Sigmoid colon (tissue), 7 donors: ENCODE results near the gene NEK9. TPM values are rescaled to one million over a fixed set of nuclear protein-coding genes. Genes with fewer than 3 reads are reported as not detected.

Source experiments
- DNase-seq: peaks from one replicate; pipeline ENCODE4 v3.0.0-alpha.2; 2019
- H3K27ac ChIP-seq, 4 donors: fragments of 200-600 bp; sonication (generic); one replicate each; pipeline ENCODE4 v1.5.1; 2016 to 2019; ENCODE audit warnings: mild to moderate bottlenecking in 1 of 4
- H3K27me3 ChIP-seq, 3 donors: fragments of 200-600 bp; sonication (generic); one replicate each; pipeline ENCODE4 v1.5.1; 2019; ENCODE audit warnings: mild to moderate bottlenecking in 1 of 3
- H3K36me3 ChIP-seq, 4 donors: fragments of 200-600 bp; sonication (generic); one replicate each; pipeline ENCODE4 v1.5.1; 2016 to 2019
- H3K4me1 ChIP-seq, 4 donors: fragments of 200-600 bp; sonication (generic); one replicate each; pipeline ENCODE4 v1.5.1; 2017 to 2019
- H3K4me3 ChIP-seq, 4 donors: fragments of 200-600 bp; sonication (generic); one replicate each; pipeline ENCODE4 v1.5.1; 2017 to 2019; ENCODE audit warnings: mild to moderate bottlenecking in 2 of 4, moderate library complexity in 1 of 4
- H3K9me3 ChIP-seq, 4 donors: fragments of 200-600 bp in 3 of 4; sonication (generic) in 3 of 4; one replicate each; pipeline versions ENCODE4 v1.5.1 to v1.6.1; 2013 to 2019
- EP300 ChIP-seq, 4 donors: sonication (generic); formaldehyde crosslinking; IDR thresholded peaks; one replicate each; pipeline ENCODE4 v1.6.1; 2017; ENCODE audit warnings: antibody characterized with exemption in 4 of 4
- POLR2A ChIP-seq, 2 donors: fragments of 450-650 bp; IDR thresholded peaks; one replicate each; pipeline ENCODE4 v1.6.1; 2016; ENCODE audit warnings: antibody characterized with exemption in 2 of 2, mild to moderate bottlenecking in 2 of 2, moderate library complexity in 2 of 2
- POLR2AphosphoS5 ChIP-seq, 4 donors: sonication (generic); formaldehyde crosslinking; IDR thresholded peaks; one replicate each; pipeline ENCODE4 v1.6.1; 2017; ENCODE audit warnings: antibody characterized with exemption in 4 of 4
- WGBS, 2 donors: extraction: QIAGEN DNeasy Blood & Tissue Kit; methylation state at CpG; one replicate each; pipeline ENCODE4 v1.1.7; 2013; 5-methylcytosine and 5-hydroxymethylcytosine counted together
- intact Hi-C: fragments of 100-400 bp; cut with DNase I; formaldehyde crosslinking; loops from one replicate; pipeline ENCODE4 v1.15.1; 2023
- polyA plus RNA-seq, 3 donors: library from polyadenylated mRNA; stranded (reverse); fragments of 200-250 nt; gene quantifications; one replicate each; pipeline ENCODE4 v1.2.3, GENCODE V29; 2013
- total RNA-seq, 4 donors: library from RNA; depleted of rRNA; stranded (reverse); fragments of >200 nt; gene quantifications; one replicate each; pipeline ENCODE4 v1.1.0, GENCODE V29; 2016
- TF ChIP-seq, protein P1 (sequence below), 4 experiments: fragments of 450-650 bp in 3 of 4; fragments of 200-600 bp in 1 of 4; IDR thresholded peaks; one replicate each; pipeline ENCODE4 v1.5.1; 2016 to 2019; ENCODE audit warnings: antibody characterized with exemption in 4 of 4, mild to moderate bottlenecking in 3 of 4, moderate library complexity in 2 of 4
- donor health status: healthy with polysubstance abuse.
- donor health status: Bipolar disorder and iron deficiency.
- donor health status: healthy.

The NEK9 gene
- total and polyA plus RNA-seq, 7 donors, result 9.0 to 66.7 (median 54.4) TPM

DNA sequence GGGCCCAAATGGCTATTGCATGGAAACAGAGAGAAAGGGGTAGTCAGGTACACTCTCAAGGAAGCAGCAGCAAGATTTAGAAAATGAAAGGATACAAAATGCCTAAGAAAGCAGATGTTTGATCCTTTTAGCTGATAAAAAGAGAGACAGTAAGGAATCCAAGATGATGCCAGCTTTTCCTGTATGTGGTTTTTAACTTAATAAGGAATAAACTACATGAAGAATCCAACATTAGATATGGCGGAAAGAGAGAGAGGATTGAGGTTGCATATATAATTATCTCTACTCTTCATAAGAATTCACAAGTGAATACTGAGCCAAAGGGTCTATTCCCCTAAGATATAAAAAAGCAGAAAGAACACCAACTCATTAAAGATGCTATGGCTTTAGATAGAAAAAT is 38.0 kb upstream of the NEK9 start:
- Histone ChIP-seq H3K27ac (no peak overlapping the region), H3K27me3 (no peaks in the 10 kb centered on the region), H3K4me3 (no peak overlapping the region), H3K4me1 (peaks cover 0 to 56% (median 35%) of the 10 kb centered on the region in 4 donors), H3K9me3 (no peaks in the 10 kb centered on the region), H3K36me3 (no peaks in the 10 kb centered on the region)
- 39 to 98% methylated on average over 1 of the region's 1 CpG for WGBS, 2 donors
- intact Hi-C loops, result no loop called here
- DNase-seq, result no peak
- TF ChIP-seq POLR2AphosphoS5 (IDR thresholded peaks at IDR 0.05) (no peak), EP300 (IDR thresholded peaks at IDR 0.05) (no peak), POLR2A (IDR thresholded peaks at IDR 0.05) (no peak)
- TF ChIP-seq, protein P1, sequence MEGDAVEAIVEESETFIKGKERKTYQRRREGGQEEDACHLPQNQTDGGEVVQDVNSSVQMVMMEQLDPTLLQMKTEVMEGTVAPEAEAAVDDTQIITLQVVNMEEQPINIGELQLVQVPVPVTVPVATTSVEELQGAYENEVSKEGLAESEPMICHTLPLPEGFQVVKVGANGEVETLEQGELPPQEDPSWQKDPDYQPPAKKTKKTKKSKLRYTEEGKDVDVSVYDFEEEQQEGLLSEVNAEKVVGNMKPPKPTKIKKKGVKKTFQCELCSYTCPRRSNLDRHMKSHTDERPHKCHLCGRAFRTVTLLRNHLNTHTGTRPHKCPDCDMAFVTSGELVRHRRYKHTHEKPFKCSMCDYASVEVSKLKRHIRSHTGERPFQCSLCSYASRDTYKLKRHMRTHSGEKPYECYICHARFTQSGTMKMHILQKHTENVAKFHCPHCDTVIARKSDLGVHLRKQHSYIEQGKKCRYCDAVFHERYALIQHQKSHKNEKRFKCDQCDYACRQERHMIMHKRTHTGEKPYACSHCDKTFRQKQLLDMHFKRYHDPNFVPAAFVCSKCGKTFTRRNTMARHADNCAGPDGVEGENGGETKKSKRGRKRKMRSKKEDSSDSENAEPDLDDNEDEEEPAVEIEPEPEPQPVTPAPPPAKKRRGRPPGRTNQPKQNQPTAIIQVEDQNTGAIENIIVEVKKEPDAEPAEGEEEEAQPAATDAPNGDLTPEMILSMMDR (IDR thresholded peaks at IDR 0.05), result no peak

DNA sequence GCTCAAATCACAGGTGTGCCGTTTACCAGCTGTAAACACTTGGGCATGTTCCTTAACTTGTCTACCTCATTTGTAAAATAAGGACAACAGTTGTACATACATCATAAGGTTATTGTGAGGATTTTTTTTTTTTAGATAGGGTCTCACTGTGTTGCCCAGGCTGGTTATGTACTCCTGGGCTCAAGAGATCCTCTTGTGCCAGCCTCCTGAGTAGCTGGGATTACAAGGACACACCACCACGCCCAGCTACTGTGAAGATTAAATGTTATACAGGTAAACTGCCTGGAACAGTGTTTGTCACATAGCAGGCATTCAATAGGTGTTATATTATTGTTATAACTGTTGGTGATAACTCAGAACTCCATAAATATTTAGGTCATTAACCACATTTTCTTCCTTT is 36.8 kb upstream of the NEK9 start:
- H3K9me3 ChIP-seq, result no peaks in the 10 kb centered on the region

DNA sequence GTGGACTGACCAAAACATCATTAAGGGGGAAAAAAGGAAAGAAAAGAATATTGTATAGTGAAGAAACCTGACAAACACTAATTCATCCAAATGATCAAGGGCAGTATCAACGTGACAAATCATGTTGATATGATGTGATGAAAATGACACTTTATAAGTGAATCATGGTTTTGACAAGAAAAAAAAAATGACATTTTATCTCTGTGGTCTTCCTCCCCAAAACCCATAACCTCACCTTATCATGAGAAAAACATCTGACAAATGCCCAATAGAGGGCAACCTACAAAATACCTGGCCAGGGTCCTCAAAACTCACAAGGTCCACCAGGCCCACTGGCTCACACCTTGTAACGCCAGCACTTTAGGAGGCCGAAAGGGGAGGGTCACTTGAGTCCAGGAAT is 35.8 kb upstream of the NEK9 start:
- H3K4me1 ChIP-seq, result peaks cover 0 to 47% (median 30%) of the 10 kb centered on the region in 4 donors
- no peaks in the 10 kb centered on the region for H3K27me3 ChIP-seq
- TF ChIP-seq, protein P1 (IDR thresholded peaks at IDR 0.05), result no peak
- TF ChIP-seq POLR2AphosphoS5 (IDR thresholded peaks at IDR 0.05), result no peak
- TF ChIP-seq POLR2A (IDR thresholded peaks at IDR 0.05), result no peak
- TF ChIP-seq EP300 (IDR thresholded peaks at IDR 0.05), result no peak
- intact Hi-C loops, result no loop called here
- no peak overlapping the region for H3K27ac ChIP-seq
- no peak for DNase-seq
- no peaks in the 10 kb centered on the region for H3K36me3 ChIP-seq
- WGBS, 2 donors, result 85 to 86% methylated on average over 3 of the region's 3 CpGs
- no peaks in the 10 kb centered on the region for H3K9me3 ChIP-seq
- H3K4me3 ChIP-seq, result no peak overlapping the region

More for the DNA sequence above, 36.8 kb upstream of the NEK9 start:
- H3K27ac ChIP-seq, result no peak overlapping the region
- intact Hi-C loops, result no loop called here
- DNase-seq, result no peak
- H3K4me1 ChIP-seq, result peaks cover 0 to 58% (median 34%) of the 10 kb centered on the region in 4 donors
- no peak overlapping the region for H3K4me3 ChIP-seq
- WGBS, 2 donors, result 82 to 96% methylated on average over 2 of the region's 2 CpGs
- H3K27me3 ChIP-seq, result no peaks in the 10 kb centered on the region
- H3K36me3 ChIP-seq, result no peaks in the 10 kb centered on the region
- TF ChIP-seq POLR2A (IDR thresholded peaks at IDR 0.05) (no peak), EP300 (IDR thresholded peaks at IDR 0.05) (no peak), POLR2AphosphoS5 (IDR thresholded peaks at IDR 0.05) (no peak)
- TF ChIP-seq, protein P1 (IDR thresholded peaks at IDR 0.05), result no peak

DNA sequence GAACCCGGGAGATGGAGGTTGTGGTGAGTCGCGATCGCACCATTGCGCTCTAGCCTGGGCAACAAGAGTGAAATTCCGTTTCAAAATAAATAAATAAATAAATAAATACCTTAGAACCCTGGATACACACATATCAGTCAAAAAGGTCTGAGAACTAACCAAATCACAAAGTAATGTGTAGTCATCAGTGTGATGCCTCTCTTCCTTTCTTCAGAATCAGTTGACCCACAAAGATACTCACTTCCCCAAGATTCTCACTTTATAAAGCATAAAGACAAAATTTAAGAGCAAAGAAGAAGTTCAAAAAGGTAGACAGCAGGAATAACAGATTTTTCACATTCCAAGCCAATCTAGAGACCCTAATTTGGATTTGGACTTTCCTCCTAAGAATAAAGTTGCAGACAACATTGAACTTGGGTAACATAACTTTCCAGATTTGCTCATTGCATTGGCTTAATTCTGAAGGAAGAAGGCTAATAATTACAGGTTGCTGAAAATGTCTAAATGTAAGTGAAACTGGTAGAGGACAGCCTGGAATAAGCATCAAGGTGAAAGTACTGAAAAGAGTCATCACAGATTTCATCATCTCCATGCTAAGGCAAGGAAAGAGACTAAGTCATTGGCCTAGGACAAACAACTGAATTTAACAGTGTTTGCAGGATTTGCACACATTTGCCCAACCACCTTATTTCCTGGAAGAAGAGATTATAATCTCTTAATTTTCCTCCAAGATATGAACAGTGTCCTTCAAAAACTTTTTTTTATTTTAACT is 32.2 kb upstream of the NEK9 start:
- Histone ChIP-seq H3K36me3 (no peaks in the 10 kb centered on the region), H3K27ac (no peak overlapping the region), H3K4me1 (peaks cover 0 to 27% (median 15%) of the 10 kb centered on the region in 4 donors), H3K9me3 (no peaks in the 10 kb centered on the region), H3K27me3 (no peaks in the 10 kb centered on the region), H3K4me3 (no peak overlapping the region)
- DNase-seq, result no peak
- WGBS, 2 donors, result 96 to 97% methylated on average over 6 of the region's 6 CpGs
- intact Hi-C loops, result no loop called here
- TF ChIP-seq, protein P1 (IDR thresholded peaks at IDR 0.05), result no peak
- TF ChIP-seq EP300 (IDR thresholded peaks at IDR 0.05) (no peak), POLR2A (IDR thresholded peaks at IDR 0.05) (no peak), POLR2AphosphoS5 (IDR thresholded peaks at IDR 0.05) (no peak)
